ENCODE data around the gene KRTAP9-1. TPM values are rescaled to one million over a fixed set of nuclear protein-coding genes. Genes with fewer than 3 reads are reported as not detected.

KRTAP9-1 gene
- total and polyA plus RNA-seq, 9 of the 15 experiments (the other 6 are each of a cell fraction or from before 2014, with no cell fraction given): not detected

Small RNA genes lying within 50 kb of the gene (small RNA-seq; reads per million reads assigned to genes)
- gene KRTAP4-17P: not detected

Other genes starting within 250 kb of the KRTAP9-1 start
Only the 7 nearest of the 40 such genes appear.
- gene KRTAP4-5, start 40.1 kb upstream of the KRTAP9-1 start, total RNA-seq (2014; rRNA removed): not detected in 2 replicates
- gene KRTAP4-5, start 40.1 kb upstream of the KRTAP9-1 start, total RNA-seq (2014; rRNA removed; fragmentation: Illumina TruSeq; extraction: Trizol): not detected in 2 replicates
- not detected in 2 replicates for gene KRTAP4-5, start 40.1 kb upstream of the KRTAP9-1 start, total RNA-seq (2015; rRNA removed; fragmentation: Illumina TruSeq; extraction: Trizol)
- not detected in 2 replicates for gene KRTAP4-5, start 40.1 kb upstream of the KRTAP9-1 start, total RNA-seq (2021)
- not detected in 2 replicates for gene KRTAP4-5, start 40.1 kb upstream of the KRTAP9-1 start, polyA plus RNA-seq (2011; rRNA removed)
- gene KRTAP4-5, start 40.1 kb upstream of the KRTAP9-1 start, polyA plus RNA-seq (2014; fragmentation: Illumina TruSeq; extraction: Trizol): not detected in 2 replicates
- not detected for gene KRTAP4-5, start 40.1 kb upstream of the KRTAP9-1 start, polyA plus RNA-seq (2014; fragmentation: Nextera tagmentation; extraction: Ambion mirVana)
- not detected in 2 replicates for gene KRTAP4-5, start 40.1 kb upstream of the KRTAP9-1 start, polyA plus RNA-seq (2014; rRNA removed)
- gene KRTAP4-4, start 29.1 kb upstream of the KRTAP9-1 start, total RNA-seq (2014; rRNA removed): not detected in 2 replicates
- not detected in 2 replicates for gene KRTAP4-4, start 29.1 kb upstream of the KRTAP9-1 start, total RNA-seq (2014; rRNA removed; fragmentation: Illumina TruSeq; extraction: Trizol)
- not detected in 2 replicates for gene KRTAP4-4, start 29.1 kb upstream of the KRTAP9-1 start, total RNA-seq (2015; rRNA removed; fragmentation: Illumina TruSeq; extraction: Trizol)
- gene KRTAP4-4, start 29.1 kb upstream of the KRTAP9-1 start, total RNA-seq (2021): not detected in 2 replicates
- not detected in 2 replicates for gene KRTAP4-4, start 29.1 kb upstream of the KRTAP9-1 start, polyA plus RNA-seq (2011; rRNA removed)
- gene KRTAP4-4, start 29.1 kb upstream of the KRTAP9-1 start, polyA plus RNA-seq (2014; fragmentation: Illumina TruSeq; extraction: Trizol): not detected in 2 replicates
- not detected for gene KRTAP4-4, start 29.1 kb upstream of the KRTAP9-1 start, polyA plus RNA-seq (2014; fragmentation: Nextera tagmentation; extraction: Ambion mirVana)
- not detected in 2 replicates for gene KRTAP4-4, start 29.1 kb upstream of the KRTAP9-1 start, polyA plus RNA-seq (2014; rRNA removed)
- not detected in 2 replicates for gene KRTAP4-3, start 21.7 kb upstream of the KRTAP9-1 start, total RNA-seq (2014; rRNA removed)
- not detected in 2 replicates for gene KRTAP4-3, start 21.7 kb upstream of the KRTAP9-1 start, total RNA-seq (2014; rRNA removed; fragmentation: Illumina TruSeq; extraction: Trizol)
- not detected in 2 replicates for gene KRTAP4-3, start 21.7 kb upstream of the KRTAP9-1 start, total RNA-seq (2015; rRNA removed; fragmentation: Illumina TruSeq; extraction: Trizol)
- gene KRTAP4-3, start 21.7 kb upstream of the KRTAP9-1 start, total RNA-seq (2021): not detected in 2 replicates
- not detected in 2 replicates for gene KRTAP4-3, start 21.7 kb upstream of the KRTAP9-1 start, polyA plus RNA-seq (2011; rRNA removed)
- not detected in 2 replicates for gene KRTAP4-3, start 21.7 kb upstream of the KRTAP9-1 start, polyA plus RNA-seq (2014; fragmentation: Illumina TruSeq; extraction: Trizol)
- not detected for gene KRTAP4-3, start 21.7 kb upstream of the KRTAP9-1 start, polyA plus RNA-seq (2014; fragmentation: Nextera tagmentation; extraction: Ambion mirVana)
- not detected in 2 replicates for gene KRTAP4-3, start 21.7 kb upstream of the KRTAP9-1 start, polyA plus RNA-seq (2014; rRNA removed)
- not detected in 2 replicates for gene KRTAP4-2, start 11.7 kb upstream of the KRTAP9-1 start, total RNA-seq (2014; rRNA removed)
- not detected in 2 replicates for gene KRTAP4-2, start 11.7 kb upstream of the KRTAP9-1 start, total RNA-seq (2014; rRNA removed; fragmentation: Illumina TruSeq; extraction: Trizol)
- gene KRTAP4-2, start 11.7 kb upstream of the KRTAP9-1 start, total RNA-seq (2015; rRNA removed; fragmentation: Illumina TruSeq; extraction: Trizol): not detected in 2 replicates
- not detected in 2 replicates for gene KRTAP4-2, start 11.7 kb upstream of the KRTAP9-1 start, total RNA-seq (2021)
- gene KRTAP4-2, start 11.7 kb upstream of the KRTAP9-1 start, polyA plus RNA-seq (2011; rRNA removed): not detected in 2 replicates
- gene KRTAP4-2, start 11.7 kb upstream of the KRTAP9-1 start, polyA plus RNA-seq (2014; fragmentation: Illumina TruSeq; extraction: Trizol): not detected in 2 replicates
- gene KRTAP4-2, start 11.7 kb upstream of the KRTAP9-1 start, polyA plus RNA-seq (2014; fragmentation: Nextera tagmentation; extraction: Ambion mirVana): not detected
- not detected in 2 replicates for gene KRTAP4-2, start 11.7 kb upstream of the KRTAP9-1 start, polyA plus RNA-seq (2014; rRNA removed)
- gene KRTAP4-1, start 5.0 kb upstream of the KRTAP9-1 start, total RNA-seq (2014; rRNA removed): not detected in 2 replicates
- not detected in 2 replicates for gene KRTAP4-1, start 5.0 kb upstream of the KRTAP9-1 start, total RNA-seq (2014; rRNA removed; fragmentation: Illumina TruSeq; extraction: Trizol)
- gene KRTAP4-1, start 5.0 kb upstream of the KRTAP9-1 start, total RNA-seq (2015; rRNA removed; fragmentation: Illumina TruSeq; extraction: Trizol): not detected in 2 replicates
- gene KRTAP4-1, start 5.0 kb upstream of the KRTAP9-1 start, total RNA-seq (2021): not detected in 2 replicates
- gene KRTAP4-1, start 5.0 kb upstream of the KRTAP9-1 start, polyA plus RNA-seq (2011; rRNA removed): not detected in 2 replicates
- gene KRTAP4-1, start 5.0 kb upstream of the KRTAP9-1 start, polyA plus RNA-seq (2014; fragmentation: Illumina TruSeq; extraction: Trizol): not detected in 2 replicates
- gene KRTAP4-1, start 5.0 kb upstream of the KRTAP9-1 start, polyA plus RNA-seq (2014; fragmentation: Nextera tagmentation; extraction: Ambion mirVana): not detected
- gene KRTAP4-1, start 5.0 kb upstream of the KRTAP9-1 start, polyA plus RNA-seq (2014; rRNA removed): 0.09 TPM in 1 of 2 replicates, not detected in the other
- not detected in 2 replicates for gene KRTAP9-2, start 36.8 kb downstream of the KRTAP9-1 start, total RNA-seq (2014; rRNA removed)
- not detected in 2 replicates for gene KRTAP9-2, start 36.8 kb downstream of the KRTAP9-1 start, total RNA-seq (2014; rRNA removed; fragmentation: Illumina TruSeq; extraction: Trizol)
- not detected in 2 replicates for gene KRTAP9-2, start 36.8 kb downstream of the KRTAP9-1 start, total RNA-seq (2015; rRNA removed; fragmentation: Illumina TruSeq; extraction: Trizol)
- gene KRTAP9-2, start 36.8 kb downstream of the KRTAP9-1 start, total RNA-seq (2021): not detected in 2 replicates
- gene KRTAP9-2, start 36.8 kb downstream of the KRTAP9-1 start, polyA plus RNA-seq (2011; rRNA removed): not detected in 2 replicates
- gene KRTAP9-2, start 36.8 kb downstream of the KRTAP9-1 start, polyA plus RNA-seq (2014; fragmentation: Illumina TruSeq; extraction: Trizol): not detected in 2 replicates
- gene KRTAP9-2, start 36.8 kb downstream of the KRTAP9-1 start, polyA plus RNA-seq (2014; fragmentation: Nextera tagmentation; extraction: Ambion mirVana): not detected
- gene KRTAP9-2, start 36.8 kb downstream of the KRTAP9-1 start, polyA plus RNA-seq (2014; rRNA removed): not detected in 2 replicates
- gene KRTAP9-3, start 42.6 kb downstream of the KRTAP9-1 start, total RNA-seq (2014; rRNA removed): not detected in 2 replicates
- gene KRTAP9-3, start 42.6 kb downstream of the KRTAP9-1 start, total RNA-seq (2014; rRNA removed; fragmentation: Illumina TruSeq; extraction: Trizol): not detected in 2 replicates
- gene KRTAP9-3, start 42.6 kb downstream of the KRTAP9-1 start, total RNA-seq (2015; rRNA removed; fragmentation: Illumina TruSeq; extraction: Trizol): not detected in 2 replicates
- gene KRTAP9-3, start 42.6 kb downstream of the KRTAP9-1 start, total RNA-seq (2021): not detected in 2 replicates
- not detected in 2 replicates for gene KRTAP9-3, start 42.6 kb downstream of the KRTAP9-1 start, polyA plus RNA-seq (2011; rRNA removed)
- gene KRTAP9-3, start 42.6 kb downstream of the KRTAP9-1 start, polyA plus RNA-seq (2014; fragmentation: Illumina TruSeq; extraction: Trizol): not detected in 2 replicates
- not detected for gene KRTAP9-3, start 42.6 kb downstream of the KRTAP9-1 start, polyA plus RNA-seq (2014; fragmentation: Nextera tagmentation; extraction: Ambion mirVana)
- not detected in 2 replicates for gene KRTAP9-3, start 42.6 kb downstream of the KRTAP9-1 start, polyA plus RNA-seq (2014; rRNA removed)